H1 (cell line): ENCODE results near the gene CTNNA3. TPM values are rescaled to one million over a fixed set of nuclear protein-coding genes. Genes with fewer than 3 reads are reported as not detected.

Source experiments
- GTF2F1 ChIP-seq: IDR thresholded peaks from 2 replicates; pipeline ENCODE4 v1.6.1; 2012; ENCODE audit warnings: low read depth, low read length, improper control_type of control experiment, borderline replicate concordance
- JUND ChIP-seq: IDR thresholded peaks from 2 replicates; pipeline ENCODE4 v1.6.1; 2011; ENCODE audit warnings: mild to moderate bottlenecking, improper control_type of control experiment, low read length
- TAF7 ChIP-seq: optimal IDR thresholded peaks from 2 replicates; pipeline ENCODE3; 2011; ENCODE audit warnings: low read depth, mild to moderate bottlenecking, inconsistent platforms, low read length, moderate library complexity, borderline replicate concordance
- polyA plus RNA-seq, 7 experiments: library from polyadenylated mRNA; depleted of rRNA in 3 of 7; stranded (reverse) in 5 of 7; unstranded in 2 of 7; fragments of >200 nt in 5 of 7; fragments of 200-250 nt in 2 of 7; gene quantifications; 1 replicate in 5 of 7; 2 replicates in 1 of 7; 4 replicates in 1 of 7; pipeline versions ENCODE4 v1.2.1 to v1.2.3, GENCODE V29; 2011 to 2013; ENCODE audit warnings: missing spikeins in 2 of 7, mixed read lengths in 2 of 7
- total RNA-seq: library from RNA; stranded (reverse); fragmentation: NEBNext Ultra II Directional; extraction: Animal tissue kit (Norgen Biotek cat#: 25700); gene quantifications from 2 replicates; pipeline ENCODE4 v1.2.1, GENCODE V29; 2021
- TF ChIP-seq, protein P1 (sequence below): fragments of 300-600 bp; sonication (generic); IDR thresholded peaks from 2 replicates; pipeline ENCODE4 v1.7.1; 2012; ENCODE audit warnings: low read length, moderate library complexity, mild to moderate bottlenecking, inconsistent platforms; ENCODE audit not compliant: insufficient replicate concordance

The CTNNA3 gene
- total and polyA plus RNA-seq, 2 of the 8 experiments (the other 6 are each of a cell fraction or from before 2014, with no cell fraction given) = 1.3 to 1.5 TPM

DNA sequence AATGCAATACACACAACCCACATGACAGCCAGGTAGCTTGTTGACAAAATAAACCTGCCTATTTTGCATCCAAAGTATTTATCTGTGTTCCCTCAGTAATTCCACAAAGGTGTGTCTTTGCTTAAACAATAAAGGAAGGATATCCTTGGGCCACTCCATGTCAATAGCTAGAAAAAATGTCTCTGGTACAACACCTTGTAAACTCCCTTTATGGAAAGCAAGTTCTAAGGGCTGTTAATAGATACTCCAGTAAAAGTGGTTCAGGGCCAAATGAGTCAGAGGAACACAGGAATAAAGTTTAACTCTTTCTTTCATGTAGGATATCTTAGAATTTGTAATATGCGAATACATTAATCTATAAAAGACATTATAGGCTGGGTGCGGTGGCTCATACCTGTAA, 867.0 kb downstream of the CTNNA3 start (continued):
- TF ChIP-seq, protein P1, sequence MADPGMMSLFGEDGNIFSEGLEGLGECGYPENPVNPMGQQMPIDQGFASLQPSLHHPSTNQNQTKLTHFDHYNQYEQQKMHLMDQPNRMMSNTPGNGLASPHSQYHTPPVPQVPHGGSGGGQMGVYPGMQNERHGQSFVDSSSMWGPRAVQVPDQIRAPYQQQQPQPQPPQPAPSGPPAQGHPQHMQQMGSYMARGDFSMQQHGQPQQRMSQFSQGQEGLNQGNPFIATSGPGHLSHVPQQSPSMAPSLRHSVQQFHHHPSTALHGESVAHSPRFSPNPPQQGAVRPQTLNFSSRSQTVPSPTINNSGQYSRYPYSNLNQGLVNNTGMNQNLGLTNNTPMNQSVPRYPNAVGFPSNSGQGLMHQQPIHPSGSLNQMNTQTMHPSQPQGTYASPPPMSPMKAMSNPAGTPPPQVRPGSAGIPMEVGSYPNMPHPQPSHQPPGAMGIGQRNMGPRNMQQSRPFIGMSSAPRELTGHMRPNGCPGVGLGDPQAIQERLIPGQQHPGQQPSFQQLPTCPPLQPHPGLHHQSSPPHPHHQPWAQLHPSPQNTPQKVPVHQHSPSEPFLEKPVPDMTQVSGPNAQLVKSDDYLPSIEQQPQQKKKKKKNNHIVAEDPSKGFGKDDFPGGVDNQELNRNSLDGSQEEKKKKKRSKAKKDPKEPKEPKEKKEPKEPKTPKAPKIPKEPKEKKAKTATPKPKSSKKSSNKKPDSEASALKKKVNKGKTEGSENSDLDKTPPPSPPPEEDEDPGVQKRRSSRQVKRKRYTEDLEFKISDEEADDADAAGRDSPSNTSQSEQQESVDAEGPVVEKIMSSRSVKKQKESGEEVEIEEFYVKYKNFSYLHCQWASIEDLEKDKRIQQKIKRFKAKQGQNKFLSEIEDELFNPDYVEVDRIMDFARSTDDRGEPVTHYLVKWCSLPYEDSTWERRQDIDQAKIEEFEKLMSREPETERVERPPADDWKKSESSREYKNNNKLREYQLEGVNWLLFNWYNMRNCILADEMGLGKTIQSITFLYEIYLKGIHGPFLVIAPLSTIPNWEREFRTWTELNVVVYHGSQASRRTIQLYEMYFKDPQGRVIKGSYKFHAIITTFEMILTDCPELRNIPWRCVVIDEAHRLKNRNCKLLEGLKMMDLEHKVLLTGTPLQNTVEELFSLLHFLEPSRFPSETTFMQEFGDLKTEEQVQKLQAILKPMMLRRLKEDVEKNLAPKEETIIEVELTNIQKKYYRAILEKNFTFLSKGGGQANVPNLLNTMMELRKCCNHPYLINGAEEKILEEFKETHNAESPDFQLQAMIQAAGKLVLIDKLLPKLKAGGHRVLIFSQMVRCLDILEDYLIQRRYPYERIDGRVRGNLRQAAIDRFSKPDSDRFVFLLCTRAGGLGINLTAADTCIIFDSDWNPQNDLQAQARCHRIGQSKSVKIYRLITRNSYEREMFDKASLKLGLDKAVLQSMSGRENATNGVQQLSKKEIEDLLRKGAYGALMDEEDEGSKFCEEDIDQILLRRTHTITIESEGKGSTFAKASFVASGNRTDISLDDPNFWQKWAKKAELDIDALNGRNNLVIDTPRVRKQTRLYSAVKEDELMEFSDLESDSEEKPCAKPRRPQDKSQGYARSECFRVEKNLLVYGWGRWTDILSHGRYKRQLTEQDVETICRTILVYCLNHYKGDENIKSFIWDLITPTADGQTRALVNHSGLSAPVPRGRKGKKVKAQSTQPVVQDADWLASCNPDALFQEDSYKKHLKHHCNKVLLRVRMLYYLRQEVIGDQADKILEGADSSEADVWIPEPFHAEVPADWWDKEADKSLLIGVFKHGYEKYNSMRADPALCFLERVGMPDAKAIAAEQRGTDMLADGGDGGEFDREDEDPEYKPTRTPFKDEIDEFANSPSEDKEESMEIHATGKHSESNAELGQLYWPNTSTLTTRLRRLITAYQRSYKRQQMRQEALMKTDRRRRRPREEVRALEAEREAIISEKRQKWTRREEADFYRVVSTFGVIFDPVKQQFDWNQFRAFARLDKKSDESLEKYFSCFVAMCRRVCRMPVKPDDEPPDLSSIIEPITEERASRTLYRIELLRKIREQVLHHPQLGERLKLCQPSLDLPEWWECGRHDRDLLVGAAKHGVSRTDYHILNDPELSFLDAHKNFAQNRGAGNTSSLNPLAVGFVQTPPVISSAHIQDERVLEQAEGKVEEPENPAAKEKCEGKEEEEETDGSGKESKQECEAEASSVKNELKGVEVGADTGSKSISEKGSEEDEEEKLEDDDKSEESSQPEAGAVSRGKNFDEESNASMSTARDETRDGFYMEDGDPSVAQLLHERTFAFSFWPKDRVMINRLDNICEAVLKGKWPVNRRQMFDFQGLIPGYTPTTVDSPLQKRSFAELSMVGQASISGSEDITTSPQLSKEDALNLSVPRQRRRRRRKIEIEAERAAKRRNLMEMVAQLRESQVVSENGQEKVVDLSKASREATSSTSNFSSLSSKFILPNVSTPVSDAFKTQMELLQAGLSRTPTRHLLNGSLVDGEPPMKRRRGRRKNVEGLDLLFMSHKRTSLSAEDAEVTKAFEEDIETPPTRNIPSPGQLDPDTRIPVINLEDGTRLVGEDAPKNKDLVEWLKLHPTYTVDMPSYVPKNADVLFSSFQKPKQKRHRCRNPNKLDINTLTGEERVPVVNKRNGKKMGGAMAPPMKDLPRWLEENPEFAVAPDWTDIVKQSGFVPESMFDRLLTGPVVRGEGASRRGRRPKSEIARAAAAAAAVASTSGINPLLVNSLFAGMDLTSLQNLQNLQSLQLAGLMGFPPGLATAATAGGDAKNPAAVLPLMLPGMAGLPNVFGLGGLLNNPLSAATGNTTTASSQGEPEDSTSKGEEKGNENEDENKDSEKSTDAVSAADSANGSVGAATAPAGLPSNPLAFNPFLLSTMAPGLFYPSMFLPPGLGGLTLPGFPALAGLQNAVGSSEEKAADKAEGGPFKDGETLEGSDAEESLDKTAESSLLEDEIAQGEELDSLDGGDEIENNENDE = no peak
- TF ChIP-seq GTF2F1 = no peak
- TF ChIP-seq JUND = no peak
- TF ChIP-seq TAF7 = no peak
